Ishikawa (cell line): ENCODE data around the gene DKK3.

ENCODE experiments used
- CEBPB ChIP-seq: IDR thresholded peaks from 2 replicates; pipeline ENCODE4 v1.6.1; 2012
- CREB1 ChIP-seq: IDR thresholded peaks from 2 replicates; pipeline ENCODE4 v1.6.1; 2012; ENCODE audit warnings: low read depth
- EGR1 ChIP-seq: IDR thresholded peaks from 2 replicates; pipeline ENCODE4 v1.6.1; 2012
- EP300 ChIP-seq: IDR thresholded peaks from 2 replicates; pipeline ENCODE4 v1.6.1; 2012; ENCODE audit warnings: borderline replicate concordance
- FOXM1 ChIP-seq: IDR thresholded peaks from 2 replicates; pipeline ENCODE4 v1.6.1; 2012; ENCODE audit warnings: low read depth, borderline replicate concordance
- NFIC ChIP-seq: IDR thresholded peaks from 2 replicates; pipeline ENCODE4 v1.6.1; 2012
- RAD21 ChIP-seq: IDR thresholded peaks from 2 replicates; pipeline ENCODE4 v1.6.1; 2012; ENCODE audit warnings: low read depth
- TAF1 ChIP-seq: IDR thresholded peaks from 2 replicates; pipeline ENCODE4 v1.6.1; 2012; ENCODE audit warnings: low read depth, mild to moderate bottlenecking
- TCF12 ChIP-seq: IDR thresholded peaks from 2 replicates; pipeline ENCODE4 v1.6.1; 2012; ENCODE audit warnings: low read depth
- TEAD4 ChIP-seq: IDR thresholded peaks from 2 replicates; pipeline ENCODE4 v1.6.1; 2012
- YY1 ChIP-seq: IDR thresholded peaks from 2 replicates; pipeline ENCODE4 v1.6.1; 2012; ENCODE audit warnings: low read depth
- ZBTB7A ChIP-seq: IDR thresholded peaks from 2 replicates; pipeline ENCODE4 v1.6.1; 2012; ENCODE audit warnings: low read depth
- TF ChIP-seq, protein P1 (sequence below): IDR thresholded peaks from 2 replicates; pipeline ENCODE4 v1.6.1; 2012
- TF ChIP-seq, protein P2 (sequence below): IDR thresholded peaks from 2 replicates; pipeline ENCODE4 v1.6.1; 2012
- TF ChIP-seq, protein P3 (sequence below): IDR thresholded peaks from 2 replicates; pipeline ENCODE4 v1.6.1; 2012; ENCODE audit warnings: low read depth, mild to moderate bottlenecking

The DKK3 gene

DNA sequence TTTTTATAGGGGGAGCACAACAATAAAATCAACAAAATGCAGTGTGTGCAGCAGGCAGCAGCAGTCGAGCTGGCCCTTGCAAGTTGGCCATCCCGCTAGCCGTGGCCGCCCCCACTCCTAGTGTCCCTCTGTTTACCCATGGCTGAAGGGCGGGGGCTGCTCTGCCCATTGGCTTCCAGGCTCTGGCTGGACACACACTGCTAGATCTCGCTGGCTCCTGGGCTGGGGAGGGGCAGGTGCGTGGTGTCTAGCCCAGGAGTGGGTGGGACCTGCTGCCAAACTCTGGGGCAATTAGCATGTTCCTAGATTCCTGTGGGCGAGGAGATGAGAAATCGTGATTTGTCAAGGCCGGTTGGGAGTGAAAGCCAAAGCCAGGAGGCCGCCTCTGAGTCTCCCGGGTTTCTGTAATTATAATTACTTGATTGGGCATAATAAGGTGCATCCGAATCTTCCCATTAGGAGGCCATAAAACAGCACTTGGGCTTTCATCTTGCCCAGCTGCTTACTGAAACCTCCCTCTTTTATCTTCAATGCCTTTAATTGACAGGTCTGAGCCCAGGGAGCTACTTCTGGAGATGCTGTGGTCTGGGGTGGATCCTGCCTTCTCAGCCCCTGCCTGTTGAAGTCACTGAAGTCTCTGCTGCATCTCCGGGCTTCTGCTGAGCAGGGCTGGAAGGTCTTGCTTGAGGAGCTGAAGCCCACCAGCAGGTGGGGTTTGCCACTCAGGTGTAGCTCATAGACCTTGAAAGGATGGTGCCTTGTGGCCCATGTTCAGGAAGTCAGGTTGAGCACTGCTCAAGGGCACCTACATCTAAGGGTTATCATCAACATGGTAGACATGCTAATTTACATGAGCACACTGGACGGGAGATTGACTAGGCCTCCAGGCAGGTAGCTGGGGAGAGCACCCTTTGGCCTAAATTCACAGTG lies 44.5 kb upstream of the DKK3 start:
- TF ChIP-seq EGR1 (0 out of 2 replicates have a peak, but pooled peaks have one; percentile 25), RAD21 (peak; percentile 38; the same call in 1 of the 2 replicates)
- TF ChIP-seq, protein P1, sequence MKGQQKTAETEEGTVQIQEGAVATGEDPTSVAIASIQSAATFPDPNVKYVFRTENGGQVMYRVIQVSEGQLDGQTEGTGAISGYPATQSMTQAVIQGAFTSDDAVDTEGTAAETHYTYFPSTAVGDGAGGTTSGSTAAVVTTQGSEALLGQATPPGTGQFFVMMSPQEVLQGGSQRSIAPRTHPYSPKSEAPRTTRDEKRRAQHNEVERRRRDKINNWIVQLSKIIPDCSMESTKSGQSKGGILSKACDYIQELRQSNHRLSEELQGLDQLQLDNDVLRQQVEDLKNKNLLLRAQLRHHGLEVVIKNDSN: no peak

DNA sequence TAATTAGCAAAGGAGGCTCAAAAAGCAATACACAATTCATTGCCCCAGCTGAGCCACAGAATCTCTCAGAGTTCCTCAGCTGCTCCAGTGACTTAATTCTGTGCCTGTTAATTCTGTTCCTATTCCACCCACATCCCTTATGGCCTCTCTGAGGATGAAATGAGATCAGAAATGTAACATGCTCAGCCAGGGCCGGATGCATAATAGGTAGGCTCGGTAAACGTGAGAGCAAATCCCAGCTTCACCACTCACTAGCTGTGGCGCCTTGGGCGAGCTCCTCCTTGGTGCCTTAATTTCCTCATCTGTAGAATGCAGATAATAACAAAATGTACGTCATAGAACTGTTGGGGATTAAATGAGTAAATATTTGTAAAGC lies 42.8 kb upstream of the DKK3 start:
- TF ChIP-seq RAD21 (no peak), CEBPB (no peak), FOXM1 (no peak), TAF1 (no peak), EP300 (no peak), TCF12 (no peak), EGR1 (no peak), TEAD4 (no peak), CREB1 (no peak), NFIC (no peak), YY1 (no peak), ZBTB7A (no peak)
- TF ChIP-seq, protein P2, sequence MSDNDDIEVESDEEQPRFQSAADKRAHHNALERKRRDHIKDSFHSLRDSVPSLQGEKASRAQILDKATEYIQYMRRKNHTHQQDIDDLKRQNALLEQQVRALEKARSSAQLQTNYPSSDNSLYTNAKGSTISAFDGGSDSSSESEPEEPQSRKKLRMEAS: no peak
- TF ChIP-seq, protein P3, sequence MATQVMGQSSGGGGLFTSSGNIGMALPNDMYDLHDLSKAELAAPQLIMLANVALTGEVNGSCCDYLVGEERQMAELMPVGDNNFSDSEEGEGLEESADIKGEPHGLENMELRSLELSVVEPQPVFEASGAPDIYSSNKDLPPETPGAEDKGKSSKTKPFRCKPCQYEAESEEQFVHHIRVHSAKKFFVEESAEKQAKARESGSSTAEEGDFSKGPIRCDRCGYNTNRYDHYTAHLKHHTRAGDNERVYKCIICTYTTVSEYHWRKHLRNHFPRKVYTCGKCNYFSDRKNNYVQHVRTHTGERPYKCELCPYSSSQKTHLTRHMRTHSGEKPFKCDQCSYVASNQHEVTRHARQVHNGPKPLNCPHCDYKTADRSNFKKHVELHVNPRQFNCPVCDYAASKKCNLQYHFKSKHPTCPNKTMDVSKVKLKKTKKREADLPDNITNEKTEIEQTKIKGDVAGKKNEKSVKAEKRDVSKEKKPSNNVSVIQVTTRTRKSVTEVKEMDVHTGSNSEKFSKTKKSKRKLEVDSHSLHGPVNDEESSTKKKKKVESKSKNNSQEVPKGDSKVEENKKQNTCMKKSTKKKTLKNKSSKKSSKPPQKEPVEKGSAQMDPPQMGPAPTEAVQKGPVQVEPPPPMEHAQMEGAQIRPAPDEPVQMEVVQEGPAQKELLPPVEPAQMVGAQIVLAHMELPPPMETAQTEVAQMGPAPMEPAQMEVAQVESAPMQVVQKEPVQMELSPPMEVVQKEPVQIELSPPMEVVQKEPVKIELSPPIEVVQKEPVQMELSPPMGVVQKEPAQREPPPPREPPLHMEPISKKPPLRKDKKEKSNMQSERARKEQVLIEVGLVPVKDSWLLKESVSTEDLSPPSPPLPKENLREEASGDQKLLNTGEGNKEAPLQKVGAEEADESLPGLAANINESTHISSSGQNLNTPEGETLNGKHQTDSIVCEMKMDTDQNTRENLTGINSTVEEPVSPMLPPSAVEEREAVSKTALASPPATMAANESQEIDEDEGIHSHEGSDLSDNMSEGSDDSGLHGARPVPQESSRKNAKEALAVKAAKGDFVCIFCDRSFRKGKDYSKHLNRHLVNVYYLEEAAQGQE: no peak
- TF ChIP-seq, protein P1: no peak

DNA sequence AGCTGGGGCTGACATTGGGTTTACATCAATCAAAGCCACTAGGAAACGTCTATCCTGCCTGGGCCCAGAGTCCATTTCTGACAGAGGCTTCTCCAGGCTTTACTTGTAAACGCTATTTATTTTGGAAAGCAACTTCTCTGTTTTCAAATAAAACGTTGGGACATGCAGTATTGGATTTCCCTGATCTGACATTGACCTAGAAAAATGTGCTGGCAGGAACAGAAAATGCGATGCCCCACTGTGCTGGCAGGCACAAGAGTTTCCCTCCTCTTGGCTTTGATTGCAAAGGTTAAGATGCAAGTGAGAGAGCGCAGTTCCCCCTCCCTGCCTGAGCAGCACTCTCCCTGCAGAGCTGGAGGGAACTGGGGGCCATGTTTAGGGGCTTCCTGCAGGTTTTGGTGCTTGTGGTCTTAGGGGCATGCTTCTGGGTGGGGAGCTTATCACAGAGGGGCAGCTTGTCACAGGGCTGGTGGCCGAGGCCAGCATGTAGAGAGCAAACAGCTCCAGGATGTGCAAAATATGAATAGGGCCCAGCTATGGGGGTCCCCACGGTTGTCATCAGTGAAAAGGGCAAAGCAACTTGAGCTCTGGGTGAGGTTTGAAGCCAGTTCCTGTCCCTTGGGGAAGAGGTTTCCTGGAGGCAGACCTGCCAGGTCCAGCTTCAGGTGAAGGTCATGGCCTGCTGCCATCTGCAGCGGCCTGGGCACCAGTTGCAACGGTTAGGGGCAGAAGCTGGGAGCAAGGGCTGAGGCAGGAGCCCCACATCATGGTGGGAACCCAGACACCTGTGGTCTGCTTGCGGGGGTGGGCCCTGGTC lies 42.3 kb upstream of the DKK3 start:
- TF ChIP-seq TAF1 (no peak), CREB1 (no peak), RAD21 (peak; percentile 37), YY1 (no peak), ZBTB7A (no peak), TCF12 (peak; percentile 92), EGR1 (no peak), TEAD4 (peak; percentile 92), EP300 (peak; percentile 92), FOXM1 (peak; percentile 78; the same call in 1 of the 2 replicates), NFIC (peak; percentile 95), CEBPB (0 out of 2 replicates have a peak, but pooled peaks have one; percentile 46)
- TF ChIP-seq, protein P2: peak; percentile 58
- TF ChIP-seq, protein P1: no peak
- TF ChIP-seq, protein P3: no peak

DNA sequence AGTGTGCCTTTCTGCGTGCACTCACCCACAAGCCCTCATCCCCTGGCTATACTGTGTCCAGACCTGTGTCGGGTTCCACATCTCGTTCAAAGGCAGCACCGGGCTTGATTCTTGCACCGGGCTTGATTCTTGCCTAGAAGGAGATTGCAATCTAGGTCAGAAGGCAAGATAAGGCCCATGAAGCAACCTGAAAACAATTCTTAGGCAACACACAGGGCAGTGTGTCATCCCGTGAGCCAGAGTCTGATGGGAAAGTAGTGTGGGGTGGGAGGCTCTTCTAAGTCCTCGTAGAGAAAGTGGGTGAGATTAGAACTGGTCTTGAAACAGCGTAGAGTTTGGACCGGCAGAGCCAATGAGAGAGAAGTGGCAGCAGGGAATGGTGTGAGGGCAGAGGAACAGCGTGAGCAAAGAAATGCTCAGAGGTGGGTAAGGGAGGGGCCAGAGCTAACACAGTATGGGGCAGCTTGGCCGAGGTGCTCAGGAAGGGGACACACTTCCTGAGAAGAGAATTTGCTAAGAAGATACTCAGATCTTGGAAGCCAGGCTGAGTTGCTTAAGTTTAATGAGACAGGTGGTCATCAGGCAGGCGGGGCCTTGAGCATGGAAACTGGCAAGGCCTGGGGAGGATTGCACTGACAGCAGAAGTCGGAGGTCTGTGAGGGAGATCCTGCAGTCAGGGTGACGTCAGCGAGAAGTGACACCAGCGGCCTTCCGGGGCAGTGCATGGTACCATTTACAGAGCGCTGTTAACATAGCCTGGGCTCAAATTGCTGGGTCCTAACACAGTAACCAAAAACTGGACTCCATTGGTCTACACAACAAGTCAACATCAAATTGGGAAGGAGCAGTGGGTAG lies 40.7 kb upstream of the DKK3 start:
- no peak for TF ChIP-seq TCF12
- TF ChIP-seq FOXM1: no peak
